ENCODE data around the gene SSBP2.
"Not testable (repeated sequence)": the region's sequence is repeated elsewhere in the genome, so short reads cannot be mapped to it uniquely, and the experiment has no call there.

The SSBP2 gene

DNA sequence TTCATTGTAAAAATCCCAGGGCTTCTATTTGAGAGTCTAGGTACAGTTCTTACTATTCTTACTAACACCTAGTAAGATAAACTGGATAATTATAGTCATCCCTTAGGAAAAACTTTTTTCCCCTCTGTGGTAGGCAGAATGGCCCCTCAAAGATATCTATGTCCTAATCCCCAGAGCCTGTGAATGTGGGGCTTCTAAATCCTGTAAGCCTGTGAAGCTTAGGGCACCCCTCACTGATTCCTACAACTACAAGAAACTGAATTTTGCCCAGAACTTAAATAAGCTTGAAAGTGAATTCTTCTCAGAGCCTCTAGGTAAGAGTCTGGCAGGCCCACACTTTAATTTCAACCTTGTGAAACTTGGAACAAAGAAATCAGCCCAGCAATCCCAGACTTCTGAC is 226.9 kb downstream of the SSBP2 start:
- no peak for DNase-seq (ENCODE audit: low spot score)

DNA sequence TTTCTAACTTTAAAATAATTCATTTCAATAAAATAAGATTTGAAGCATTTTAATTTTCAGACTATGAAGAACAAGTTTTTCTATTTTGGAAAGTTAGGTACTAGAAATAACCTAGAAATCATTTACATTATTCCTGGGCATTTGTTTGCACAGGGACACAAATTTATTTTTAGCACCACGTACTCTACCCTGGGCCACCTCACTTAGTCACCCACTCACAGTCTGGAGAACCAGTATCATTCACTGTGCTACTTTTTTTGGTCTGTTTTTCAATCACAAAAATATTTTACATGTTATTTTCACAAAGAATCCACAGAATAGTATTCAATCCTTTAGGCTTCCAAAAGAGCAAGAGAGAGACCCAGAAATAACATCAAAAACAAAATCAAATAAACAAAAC is 228.3 kb downstream of the SSBP2 start:
- no peak for DNase-seq (ENCODE audit: low spot score)

- DNase-seq (ENCODE audit: low spot score), result no peak
Observed at GRCh38 chr5:81520769-81521168, 230.1 kb downstream of the SSBP2 start.

DNA sequence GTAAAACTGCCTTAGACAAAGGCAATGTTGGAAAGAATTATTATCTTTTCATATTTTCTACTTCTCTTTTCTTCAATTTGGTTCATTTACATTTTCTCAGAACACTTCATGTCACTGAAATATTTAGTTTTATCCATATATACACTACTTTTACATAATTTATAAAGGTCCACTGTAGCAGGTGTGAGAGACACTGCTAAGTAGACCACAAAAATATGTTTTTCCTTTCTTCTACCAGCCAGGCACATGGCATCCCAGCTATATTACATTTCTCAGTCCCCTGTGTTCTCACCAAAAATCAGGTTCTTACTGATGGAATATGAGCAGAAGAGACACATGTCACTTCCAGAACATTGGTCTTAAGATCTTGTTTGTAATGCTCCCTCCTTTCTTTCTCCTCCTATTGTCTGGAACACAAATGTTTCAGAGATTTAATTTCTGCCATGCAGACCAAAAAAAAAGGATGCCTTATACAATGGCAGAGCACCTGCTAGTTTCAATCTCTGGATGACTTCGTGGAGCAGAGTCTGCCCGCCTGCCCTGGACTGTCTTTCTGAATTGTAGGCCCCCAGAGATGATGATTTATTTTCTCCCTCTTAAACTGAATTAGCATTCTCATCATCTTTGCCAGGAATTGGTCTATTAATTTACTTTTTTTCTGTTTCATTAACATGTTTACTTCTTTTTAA is 231.5 kb downstream of the SSBP2 start:
- no peak for DNase-seq (ENCODE audit: low spot score)

GRCh38 chr5:81517462-81517861 is 233.4 kb downstream of the SSBP2 start:
- DNase-seq (ENCODE audit: low spot score), result no peak

GRCh38 chr5:81516091-81516490 is 234.8 kb downstream of the SSBP2 start:
- no peak for DNase-seq (ENCODE audit: low spot score)

DNA sequence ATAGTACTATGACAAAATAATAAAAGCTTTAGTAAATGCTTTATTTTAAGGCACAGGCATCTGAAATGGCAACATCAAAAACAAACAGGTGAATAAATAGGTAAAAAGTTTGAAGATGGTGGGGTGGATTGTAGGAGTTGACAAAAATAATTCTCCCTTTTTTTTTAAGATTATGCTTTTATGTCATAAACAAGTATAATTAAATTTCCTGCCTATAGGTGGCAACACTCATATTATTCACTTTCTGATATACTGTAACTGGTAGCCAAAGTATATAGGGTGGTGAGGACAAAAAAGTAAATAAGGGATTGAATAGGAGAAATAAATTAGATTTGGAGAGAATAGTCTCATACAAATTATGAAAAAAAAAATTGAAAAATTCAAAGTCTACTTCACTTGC is 236.9 kb downstream of the SSBP2 start:
- no peak for DNase-seq (ENCODE audit: low spot score)

GRCh38 chr5:81513473-81513872 is 237.4 kb downstream of the SSBP2 start:
- no peak for DNase-seq (ENCODE audit: low spot score)

DNA sequence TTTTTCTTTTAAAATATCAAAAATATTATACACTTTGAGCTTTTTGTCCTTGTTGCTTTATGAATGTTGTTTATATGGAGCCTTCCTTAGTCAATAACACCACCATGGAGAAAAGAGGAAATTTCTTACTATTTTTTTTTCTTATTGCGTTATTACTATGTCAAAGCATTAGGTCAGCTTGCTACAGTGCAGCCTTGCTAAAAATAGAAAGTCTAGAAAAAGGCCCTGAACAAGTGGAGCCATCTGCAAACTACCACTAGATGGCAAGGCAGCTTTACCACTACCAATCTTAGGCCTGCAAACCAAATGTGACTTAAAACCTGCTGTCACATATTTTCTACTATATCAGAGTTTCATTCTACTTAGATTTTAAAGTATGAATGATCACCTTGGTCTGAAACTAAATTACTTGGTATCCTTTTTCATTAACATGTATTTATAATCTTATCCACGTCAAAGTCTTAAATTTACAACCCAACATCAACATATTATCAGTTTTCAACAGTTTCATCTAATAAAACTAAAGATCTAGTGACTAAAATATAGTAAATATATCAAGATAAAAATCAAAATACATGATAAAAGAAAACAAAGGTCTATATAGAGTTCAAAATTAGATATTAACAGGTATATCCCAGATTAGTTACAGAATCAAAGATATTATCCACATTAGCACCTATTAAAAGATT is 243.9 kb downstream of the SSBP2 start:
- DNase-seq (ENCODE audit: low spot score), result peak; percentile 34

DNA sequence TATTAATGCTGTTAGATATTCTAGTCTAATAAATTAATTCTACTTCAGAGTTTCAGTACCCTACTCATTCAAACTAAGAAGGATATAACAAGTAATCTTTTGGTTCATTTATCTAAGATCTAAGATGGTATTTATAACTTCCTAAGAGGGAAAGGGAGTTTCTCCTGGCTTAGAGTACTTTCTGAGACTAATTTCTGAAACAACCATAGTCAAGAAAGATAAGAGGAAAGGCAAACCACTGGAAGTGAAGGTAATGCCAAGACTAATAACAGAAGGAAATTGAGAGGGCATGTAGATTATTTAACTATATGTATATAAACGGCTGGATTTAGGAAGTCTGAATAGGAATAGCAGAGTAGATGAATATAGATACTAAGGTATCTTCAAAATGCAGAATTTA is 244.5 kb downstream of the SSBP2 start:
- no peak for DNase-seq (ENCODE audit: low spot score)

GRCh38 chr5:81505672-81506071 is 245.2 kb downstream of the SSBP2 start:
- DNase-seq (ENCODE audit: low spot score), result no peak

DNA sequence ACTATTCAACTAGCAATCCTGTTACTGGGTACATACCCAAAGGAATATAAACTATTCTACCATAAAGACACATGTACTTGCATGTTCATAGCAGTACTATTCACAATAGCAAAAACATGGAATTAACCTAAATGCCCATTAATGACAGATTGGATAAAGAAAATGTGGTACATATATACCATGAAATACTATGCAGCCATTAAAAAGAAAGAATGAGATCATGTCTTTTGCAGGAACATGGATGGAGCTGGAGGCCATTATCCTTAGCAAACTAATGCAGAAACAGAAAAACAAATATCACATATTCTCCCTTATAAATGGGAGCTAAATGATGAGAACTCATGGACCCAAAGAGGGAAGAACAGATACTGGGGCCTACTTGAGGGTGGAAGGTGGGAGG is 247.3 kb downstream of the SSBP2 start:
- DNase-seq (ENCODE audit: low spot score), result not testable (repeated sequence)

DNA sequence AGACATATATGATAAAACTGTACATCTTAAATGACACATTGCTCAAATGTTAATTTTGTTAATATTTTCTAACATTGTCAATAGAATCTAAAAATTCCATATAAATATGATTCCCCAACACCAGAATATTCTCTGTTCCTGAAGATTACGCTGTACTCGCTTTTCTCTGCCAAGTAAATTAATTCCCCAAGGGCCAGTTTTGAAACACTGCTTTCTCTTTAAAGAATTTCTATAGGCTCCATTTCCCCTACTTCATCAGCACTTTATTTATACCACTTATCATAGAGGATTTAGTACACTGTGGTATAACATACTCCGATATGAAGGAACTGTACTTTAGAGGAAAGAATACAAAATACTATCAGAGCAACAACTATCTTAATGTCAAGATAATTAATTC is 255.6 kb downstream of the SSBP2 start:
- DNase-seq (ENCODE audit: low spot score), result no peak

GRCh38 chr5:81488862-81489261 is 262.0 kb downstream of the SSBP2 start:
- no peak for DNase-seq (ENCODE audit: low spot score)

- DNase-seq (ENCODE audit: low spot score), result peak; percentile 2
Observed at GRCh38 chr5:81486711-81487110, 264.2 kb downstream of the SSBP2 start.

DNA sequence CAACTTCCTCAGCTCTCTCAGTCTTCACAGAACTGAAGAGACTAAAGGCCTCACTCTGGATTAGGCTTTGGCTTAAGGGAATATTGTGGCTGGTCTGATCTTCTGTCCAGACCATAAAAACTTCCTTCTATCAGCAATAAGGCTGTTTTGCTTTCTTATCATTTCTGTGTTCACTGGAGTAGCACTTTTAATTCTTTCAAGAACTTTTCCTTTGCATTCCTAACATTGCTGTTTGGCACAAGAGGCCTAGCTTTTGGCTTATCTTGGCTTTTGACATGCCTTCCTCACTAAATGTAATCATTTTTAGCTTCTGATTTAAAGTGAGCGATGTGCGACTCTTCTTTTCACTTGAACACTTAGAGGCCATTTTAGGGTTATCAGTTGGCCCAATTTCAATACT is 268.3 kb downstream of the SSBP2 start:
- DNase-seq (ENCODE audit: low spot score), result no peak

- DNase-seq (ENCODE audit: low spot score), result not testable (repeated sequence)
Observed at GRCh38 chr5:81473395-81473794, 277.5 kb downstream of the SSBP2 start.

- DNase-seq (ENCODE audit: low spot score), result no peak
Observed at GRCh38 chr5:81469676-81470075, 281.2 kb downstream of the SSBP2 start.

- DNase-seq (ENCODE audit: low spot score), result peak; percentile 56
Observed at GRCh38 chr5:81450940-81451339, 300.0 kb downstream of the SSBP2 start.

- no peak for DNase-seq (ENCODE audit: low spot score)
Observed at GRCh38 chr5:81435023-81435422, 315.9 kb downstream of the SSBP2 start.

GRCh38 chr5:81429985-81430384 is 320.9 kb downstream of the SSBP2 start:
- DNase-seq (ENCODE audit: low spot score), result no peak

DNA sequence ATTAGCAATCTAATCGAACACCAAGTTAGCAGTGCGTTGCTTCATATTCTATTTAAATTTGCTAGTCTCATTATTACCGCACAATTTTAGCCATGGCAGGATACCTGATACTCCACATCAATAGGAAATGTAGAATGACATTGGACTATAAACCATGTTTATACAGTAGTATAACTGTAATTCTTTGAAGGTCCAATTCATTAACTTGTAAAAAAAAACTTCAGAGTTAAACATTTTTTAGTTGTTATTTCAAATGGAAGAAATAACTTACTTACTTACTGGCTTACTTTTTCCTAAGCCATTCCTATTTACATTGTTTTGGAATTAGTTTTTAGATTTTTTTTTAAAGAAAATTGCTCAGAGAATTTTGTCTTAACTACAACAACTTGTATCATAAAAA is 321.5 kb downstream of the SSBP2 start:
- DNase-seq (ENCODE audit: low spot score), result no peak

GRCh38 chr5:81428861-81429260 is 322.0 kb downstream of the SSBP2 start:
- no peak for DNase-seq (ENCODE audit: low spot score)

GRCh38 chr5:81428446-81428845 is 322.5 kb downstream of the SSBP2 start:
- no peak for DNase-seq (ENCODE audit: low spot score)
